CD4-positive, alpha-beta memory T cell (primary cell): ENCODE results near the gene HABP2. TPM values are rescaled to one million over a fixed set of nuclear protein-coding genes. Genes with fewer than 3 reads are reported as not detected.
A peak's percentile ranks its signal among the peaks of the same experiment; 100 is the strongest.

ENCODE experiments used
- CTCF ChIA-PET: fragments of 350-600 bp; sonication (Branson Sonifier 250); formaldehyde crosslinking; loops from one replicate; lab custom pipeline; 2021; ENCODE audit warnings: inconsistent platforms; ENCODE audit not compliant: partially characterized antibody; lab: Charles Lee
- POLR2A ChIA-PET: fragments of 350-600 bp; sonication (Branson Sonifier 250); formaldehyde crosslinking; loops from one replicate; lab custom pipeline; 2021; ENCODE audit not compliant: partially characterized antibody; lab: Charles Lee
- DNase-seq, 5 donors: peaks; one replicate each; pipeline versions ENCODE4 v3.0.0 to v3.0.0-alpha.2; 2020 to 2022; ENCODE audit warnings: mixed read lengths in 1 of 5
- H3K27ac ChIP-seq: one replicate; pipeline ENCODE4 v1.7.0; 2013; ENCODE audit warnings: low read depth, low read length
- H3K27me3 ChIP-seq: 2 replicates; pipeline ENCODE4 v1.7.0; 2013; ENCODE audit warnings: mild to moderate bottlenecking, low read length, moderate library complexity; ENCODE audit not compliant: insufficient read depth
- H3K36me3 ChIP-seq: 2 replicates; pipeline ENCODE4 v1.7.0; 2013; ENCODE audit warnings: mild to moderate bottlenecking, low read length, moderate library complexity; ENCODE audit not compliant: insufficient read depth
- H3K4me1 ChIP-seq: 2 replicates; pipeline ENCODE4 v1.7.0; 2013; ENCODE audit warnings: mild to moderate bottlenecking, low read length, moderate library complexity; ENCODE audit not compliant: insufficient read depth
- H3K4me3 ChIP-seq, 2 donors: one replicate each; pipeline ENCODE4 v1.7.0; 2013; ENCODE audit warnings: low read length in 2 of 2, mild to moderate bottlenecking in 1 of 2
- H3K9me3 ChIP-seq, 2 donors: one replicate each; pipeline ENCODE4 v1.7.0; 2013; ENCODE audit warnings: low read length in 2 of 2, control low read depth in 1 of 2; ENCODE audit not compliant: control insufficient read depth in 1 of 2
- H3K27ac Mint-ChIP-seq, 7 donors: one replicate each; pipeline ENCODE4 v1.8.0; 2020 to 2021; ENCODE audit warnings: mixed read lengths in 7 of 7, mild to moderate bottlenecking in 6 of 7, inconsistent platforms in 3 of 7, moderate library complexity in 3 of 7
- H3K27me3 Mint-ChIP-seq, 2 donors: one replicate each; pipeline ENCODE4 v1.8.0; 2020 to 2021; ENCODE audit warnings: mixed read lengths in 2 of 2
- H3K36me3 Mint-ChIP-seq, 2 donors: one replicate each; pipeline ENCODE4 v1.8.0; 2020 to 2021; ENCODE audit warnings: mixed read lengths in 2 of 2, inconsistent platforms in 1 of 2, mild to moderate bottlenecking in 1 of 2
- H3K4me1 Mint-ChIP-seq, 4 donors: one replicate each; pipeline ENCODE4 v1.8.0; 2020 to 2021; ENCODE audit warnings: mixed read lengths in 4 of 4, mild to moderate bottlenecking in 1 of 4
- H3K4me3 Mint-ChIP-seq, 8 donors: one replicate each; pipeline ENCODE4 v1.8.0; 2020 to 2021; ENCODE audit warnings: mixed read lengths in 8 of 8, mild to moderate bottlenecking in 7 of 8, moderate library complexity in 6 of 8, inconsistent platforms in 3 of 8
- H3K9me3 Mint-ChIP-seq, 8 donors: one replicate each; pipeline ENCODE4 v1.8.0; 2020 to 2021; ENCODE audit warnings: mixed read lengths in 8 of 8, mild to moderate bottlenecking in 5 of 8, inconsistent platforms in 3 of 8, moderate library complexity in 1 of 8
- intact Hi-C: fragments of 100-400 bp; cut with micrococcal nuclease; formaldehyde crosslinking; loops from one replicate; pipeline ENCODE4 v1.15.1; 2023
- polyA plus RNA-seq, 2 donors: library from polyadenylated mRNA; unstranded; fragments of 300-500 nt; fragmentation: Illumina TruSeq; gene quantifications; one replicate each; pipeline ENCODE4 v1.2.3, GENCODE V29; 2021
- total RNA-seq, 2 experiments: library from RNA; stranded (reverse); gene quantifications; one replicate each; pipeline ENCODE4 v1.2.3, GENCODE V29; 2021

HABP2 gene
- total and polyA plus RNA-seq, 4 experiments from 2014 or later, result not detected

DNA sequence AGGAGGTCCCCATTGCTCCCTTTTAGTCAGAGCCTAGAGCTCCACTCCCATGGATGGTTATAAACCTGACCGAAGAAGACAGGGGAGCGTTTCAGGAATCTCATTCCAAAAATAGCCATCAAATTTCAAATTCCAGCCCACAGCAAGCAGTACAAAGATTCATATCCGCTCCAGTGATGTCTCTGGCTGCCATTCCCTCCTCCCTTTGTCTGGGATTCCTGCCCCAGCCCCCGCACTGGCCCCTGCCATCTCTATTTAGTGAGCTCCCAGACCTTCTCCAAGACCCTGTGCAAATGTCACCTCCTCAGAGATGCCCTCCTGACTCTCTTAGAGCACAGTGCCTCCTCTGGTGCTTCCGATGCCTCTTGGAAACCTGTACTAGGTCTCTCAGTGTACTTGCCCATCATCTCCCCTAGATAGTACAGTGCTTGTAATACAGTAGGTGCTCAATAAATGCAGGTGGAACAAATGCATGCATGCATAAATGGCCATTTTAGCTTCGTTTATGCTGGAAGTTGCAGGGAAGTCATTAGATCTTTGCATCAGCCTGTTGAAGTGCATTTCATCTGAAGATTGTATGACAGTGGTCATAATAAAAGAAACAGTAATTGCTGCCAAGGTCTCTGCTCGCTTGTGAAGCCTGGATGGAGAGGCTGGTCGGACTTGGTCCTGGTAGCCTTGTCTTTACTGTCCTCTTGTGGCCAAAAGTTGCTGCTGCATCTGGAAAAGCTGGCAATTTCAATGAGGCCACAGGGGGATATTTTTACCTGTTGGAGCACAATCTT is 32.0 kb upstream of the HABP2 start:
- ChIA-PET POLR2A (no interaction called here), CTCF (interaction anchor here (0.8 to 1.5 kb wide), 2 partner anchors 13 to 1046 kb away, joined by 3 read pairs; no protein-coding TSS in a partner anchor)

GRCh38 chr10:113521475-113521795 is 31.4 kb upstream of the HABP2 start:
- H3K27me3 Mint-ChIP-seq, result peaks cover 3 to 6% of the 10 kb centered on the region in 2 donors
- H3K4me1 Mint-ChIP-seq, result no peaks in the 10 kb centered on the region
- Histone ChIP-seq H3K9me3 (no peaks in the 10 kb centered on the region), H3K4me3 (no peak overlapping the region), H3K27me3 (no peaks in the 10 kb centered on the region), H3K36me3 (no peaks in the 10 kb centered on the region), H3K4me1 (no peaks in the 10 kb centered on the region), H3K27ac (no peak overlapping the region)
- no peak overlapping the region for H3K27ac Mint-ChIP-seq
- H3K4me3 Mint-ChIP-seq, result no peak overlapping the region
- intact Hi-C loops, result no loop called here
- CTCF ChIA-PET, result interaction anchor here (1.5 kb wide), 1 partner anchor 14 kb away, joined by 3 read pairs; no protein-coding TSS in a partner anchor
- H3K9me3 Mint-ChIP-seq, result no peaks in the 10 kb centered on the region
- DNase-seq, result no peak
- H3K36me3 Mint-ChIP-seq, result no peaks in the 10 kb centered on the region
- POLR2A ChIA-PET, result no interaction called here

More for the DNA sequence above, 32.0 kb upstream of the HABP2 start:
- peak in 1 of 5 donors; percentile 4 for DNase-seq
- H3K36me3 ChIP-seq, result no peaks in the 10 kb centered on the region
- Mint-ChIP-seq H3K9me3 (no peaks in the 10 kb centered on the region), H3K4me1 (no peaks in the 10 kb centered on the region), H3K36me3 (no peaks in the 10 kb centered on the region), H3K4me3 (no peak overlapping the region), H3K27me3 (peaks cover 3 to 7% of the 10 kb centered on the region in 2 donors), H3K27ac (no peak overlapping the region)
- no peaks in the 10 kb centered on the region for H3K4me1 ChIP-seq
- intact Hi-C loops, result no loop called here
- H3K27ac ChIP-seq, result no peak overlapping the region
- H3K4me3 ChIP-seq, result no peak overlapping the region
- no peaks in the 10 kb centered on the region for H3K27me3 ChIP-seq
- no peaks in the 10 kb centered on the region for H3K9me3 ChIP-seq

GRCh38 chr10:113522460-113522859 is 30.4 kb upstream of the HABP2 start:
- no peak overlapping the region for H3K27ac Mint-ChIP-seq
- Histone ChIP-seq H3K27me3 (no peaks in the 10 kb centered on the region), H3K4me3 (no peak overlapping the region), H3K27ac (no peak overlapping the region), H3K9me3 (no peaks in the 10 kb centered on the region), H3K4me1 (no peaks in the 10 kb centered on the region), H3K36me3 (no peaks in the 10 kb centered on the region)
- H3K4me3 Mint-ChIP-seq, result no peak overlapping the region
- ChIA-PET POLR2A (no interaction called here), CTCF (no interaction called here)
- peaks cover 3 to 7% of the 10 kb centered on the region in 2 donors for H3K27me3 Mint-ChIP-seq
- intact Hi-C loops, result no loop called here
- DNase-seq, result no peak
- no peaks in the 10 kb centered on the region for H3K36me3 Mint-ChIP-seq
- H3K4me1 Mint-ChIP-seq, result no peaks in the 10 kb centered on the region
- no peaks in the 10 kb centered on the region for H3K9me3 Mint-ChIP-seq

DNA sequence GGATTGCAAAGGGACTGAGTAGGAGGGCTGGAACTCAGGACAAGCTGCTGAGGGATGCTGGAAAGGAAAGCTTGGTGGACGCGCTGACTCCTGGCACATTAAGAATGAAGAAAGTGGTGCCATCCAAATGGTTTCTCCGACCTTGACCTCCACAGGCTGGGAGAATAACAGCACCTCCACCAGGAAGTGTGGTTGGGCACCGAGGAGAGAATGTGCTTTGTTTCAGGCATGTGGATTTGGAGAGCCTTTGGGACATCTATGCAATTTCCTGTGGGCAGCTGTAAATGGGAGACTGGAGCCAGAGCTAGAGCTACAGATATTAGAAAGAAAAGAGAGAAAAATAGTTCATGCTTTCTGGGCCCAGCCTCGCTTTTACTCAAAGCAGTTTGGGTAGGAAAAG is 29.8 kb upstream of the HABP2 start:
- Mint-ChIP-seq H3K9me3 (no peaks in the 10 kb centered on the region), H3K27me3 (peaks cover 3 to 7% of the 10 kb centered on the region in 2 donors), H3K4me1 (no peaks in the 10 kb centered on the region), H3K36me3 (no peaks in the 10 kb centered on the region), H3K27ac (no peak overlapping the region), H3K4me3 (no peak overlapping the region)
- no peak for DNase-seq
- no peaks in the 10 kb centered on the region for H3K36me3 ChIP-seq
- H3K9me3 ChIP-seq, result no peaks in the 10 kb centered on the region
- no peaks in the 10 kb centered on the region for H3K4me1 ChIP-seq
- ChIA-PET CTCF (no interaction called here), POLR2A (no interaction called here)
- intact Hi-C loops, result no loop called here
- no peak overlapping the region for H3K4me3 ChIP-seq
- no peak overlapping the region for H3K27ac ChIP-seq
- H3K27me3 ChIP-seq, result no peaks in the 10 kb centered on the region

- H3K4me1 ChIP-seq, result no peaks in the 10 kb centered on the region
- DNase-seq, result no peak
- H3K4me1 Mint-ChIP-seq, result no peaks in the 10 kb centered on the region
- no peak overlapping the region for H3K4me3 Mint-ChIP-seq
- no peaks in the 10 kb centered on the region for H3K9me3 ChIP-seq
- ChIA-PET POLR2A (no interaction called here), CTCF (no interaction called here)
- H3K27me3 Mint-ChIP-seq, result peaks cover 3 to 7% of the 10 kb centered on the region in 2 donors
- no peaks in the 10 kb centered on the region for H3K36me3 ChIP-seq
- H3K36me3 Mint-ChIP-seq, result no peaks in the 10 kb centered on the region
- H3K4me3 ChIP-seq, result no peak overlapping the region
- H3K27me3 ChIP-seq, result no peaks in the 10 kb centered on the region
- no peak overlapping the region for H3K27ac ChIP-seq
- intact Hi-C loops, result no loop called here
- H3K27ac Mint-ChIP-seq, result no peak overlapping the region
- no peaks in the 10 kb centered on the region for H3K9me3 Mint-ChIP-seq
Measured at GRCh38 chr10:113523628-113524027, 29.2 kb upstream of the HABP2 start.

DNA sequence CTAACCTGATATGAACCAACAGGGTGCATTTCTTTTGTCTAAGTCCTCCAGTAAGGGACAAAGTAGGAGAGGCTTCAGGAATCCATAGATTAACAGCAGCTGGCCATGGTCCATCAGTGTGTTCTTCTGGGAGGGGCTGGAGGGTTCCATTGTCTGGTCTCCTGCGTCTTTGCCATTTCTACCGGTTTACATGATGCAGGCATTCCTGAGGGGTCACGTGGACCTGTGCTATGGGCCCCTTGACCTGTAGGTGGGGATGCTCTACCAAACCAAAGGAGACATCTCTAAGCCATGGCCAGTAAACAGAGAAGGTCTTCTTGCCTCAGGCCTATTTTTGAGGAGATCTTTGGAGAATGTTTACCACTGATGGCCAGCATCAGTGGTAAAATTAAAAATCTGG is 28.7 kb upstream of the HABP2 start:
- H3K4me3 Mint-ChIP-seq, result no peak overlapping the region
- H3K4me1 Mint-ChIP-seq, result no peaks in the 10 kb centered on the region
- DNase-seq, result no peak
- POLR2A ChIA-PET, result no interaction called here
- CTCF ChIA-PET, result no interaction called here
- Histone ChIP-seq H3K36me3 (no peaks in the 10 kb centered on the region), H3K27me3 (no peaks in the 10 kb centered on the region), H3K9me3 (no peaks in the 10 kb centered on the region), H3K27ac (no peak overlapping the region), H3K4me1 (no peaks in the 10 kb centered on the region), H3K4me3 (no peak overlapping the region)
- H3K9me3 Mint-ChIP-seq, result no peaks in the 10 kb centered on the region
- no peak overlapping the region for H3K27ac Mint-ChIP-seq
- intact Hi-C loops, result no loop called here
- peaks cover 4 to 5% of the 10 kb centered on the region in 2 donors for H3K27me3 Mint-ChIP-seq
- no peaks in the 10 kb centered on the region for H3K36me3 Mint-ChIP-seq

DNA sequence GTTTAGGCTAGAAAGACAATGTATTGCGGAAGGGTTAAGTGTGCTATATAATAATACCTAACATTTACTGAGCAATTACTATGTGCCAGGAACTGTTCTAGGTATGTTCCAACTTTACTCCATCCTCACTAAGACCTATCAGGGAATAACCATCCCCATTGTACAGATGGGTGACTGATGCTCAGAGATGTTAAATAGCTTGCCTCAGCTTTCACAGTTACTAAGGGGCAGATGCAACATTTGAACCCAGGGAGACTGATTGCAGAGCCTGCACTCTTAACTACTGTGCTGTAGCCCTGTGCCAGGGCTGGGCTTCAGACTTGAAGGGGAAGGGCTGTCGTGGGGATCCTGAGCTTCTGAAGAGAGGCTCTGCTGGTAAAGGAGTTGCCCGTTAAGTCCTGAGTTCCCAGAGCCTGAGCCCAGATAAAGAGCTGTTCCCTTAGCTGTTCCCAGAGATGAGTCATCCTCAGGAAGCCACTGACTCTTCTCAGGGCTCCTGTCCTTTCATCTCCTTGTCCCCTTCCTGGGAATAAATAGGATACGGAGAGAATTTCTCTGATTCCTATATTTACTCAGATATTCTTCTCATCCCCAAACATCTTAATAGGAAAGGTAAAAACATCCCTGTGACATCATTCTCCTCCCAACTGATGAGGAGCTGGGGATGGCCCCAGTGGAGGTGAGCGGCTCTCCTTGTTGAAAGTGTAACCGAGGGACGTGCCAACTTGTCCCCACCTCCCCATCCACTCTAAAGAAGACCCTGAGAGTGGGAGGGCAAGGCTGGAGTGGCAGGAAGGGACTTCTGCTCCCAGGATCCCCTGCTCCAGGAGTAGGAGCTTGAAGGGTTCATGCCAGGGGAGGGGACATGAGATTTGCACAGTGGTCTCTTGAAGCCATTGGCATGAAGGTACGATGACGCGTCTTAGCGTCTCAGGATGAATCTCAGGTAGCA is 28.0 kb upstream of the HABP2 start:
- Mint-ChIP-seq H3K27ac (no peak overlapping the region), H3K4me1 (no peaks in the 10 kb centered on the region), H3K27me3 (peaks cover 4 to 8% of the 10 kb centered on the region in 2 donors), H3K9me3 (no peaks in the 10 kb centered on the region), H3K4me3 (no peak overlapping the region), H3K36me3 (no peaks in the 10 kb centered on the region)
- Histone ChIP-seq H3K4me1 (no peaks in the 10 kb centered on the region), H3K9me3 (no peaks in the 10 kb centered on the region), H3K36me3 (no peaks in the 10 kb centered on the region), H3K27me3 (no peaks in the 10 kb centered on the region), H3K4me3 (no peak overlapping the region), H3K27ac (no peak overlapping the region)
- intact Hi-C loops, result no loop called here
- CTCF ChIA-PET, result no interaction called here
- no peak for DNase-seq
- POLR2A ChIA-PET, result no interaction called here
